Gastrocnemius medialis (tissue), 4 donors: ENCODE results near the gene ERCC6L2.

Experiments used
- CTCF ChIP-seq, 5 experiments: fragments of 450-650 bp in 3 of 5; fragments of 200-600 bp in 2 of 5; sonication (generic) in 2 of 5; IDR thresholded peaks in 4 of 5; conservative IDR thresholded peaks in 1 of 5; 1 replicate in 4 of 5; 2 replicates in 1 of 5; pipeline ENCODE4 v1.5.1; 2016 to 2019; ENCODE audit warnings: antibody characterized with exemption in 5 of 5, mild to moderate bottlenecking in 3 of 5, moderate library complexity in 3 of 5
- POLR2A ChIP-seq, 2 donors: fragments of 450-650 bp; IDR thresholded peaks; one replicate each; pipeline ENCODE4 v1.6.1; 2017; ENCODE audit warnings: antibody characterized with exemption in 2 of 2, mild to moderate bottlenecking in 2 of 2, moderate library complexity in 2 of 2

- TF ChIP-seq CTCF (IDR thresholded peaks at IDR 0.05 in 4 of 5, conservative IDR thresholded peaks at IDR 0.05 in 1 of 5) (no peak), POLR2A (IDR thresholded peaks at IDR 0.05) (no peak)
Observed at GRCh38 chr9:95942016-95942415, 66.5 kb downstream of the ERCC6L2 start.
